ENCODE results near the gene BCAS3. TPM values are rescaled to one million over a fixed set of nuclear protein-coding genes. Genes with fewer than 3 reads are reported as not detected.
"Not testable (repeated sequence)": the region's sequence is repeated elsewhere in the genome, so short reads cannot be mapped to it uniquely, and the experiment has no call there.

BCAS3 gene
- total RNA-seq, 1 donor from 2014 or later = 39.6 TPM

- no peak for DNase-seq (ENCODE audit: low read depth)
Measured at GRCh38 chr17:61225178-61225882, 547.7 kb downstream of the BCAS3 start.

GRCh38 chr17:61227866-61228265 is 550.2 kb downstream of the BCAS3 start:
- no peak for DNase-seq (ENCODE audit: low read depth)

- no peak for DNase-seq (ENCODE audit: low read depth)
Measured at GRCh38 chr17:61230461-61230860, 552.8 kb downstream of the BCAS3 start.

GRCh38 chr17:61230972-61231820 is 553.5 kb downstream of the BCAS3 start:
- no peak for DNase-seq (ENCODE audit: low read depth)

- DNase-seq (ENCODE audit: low read depth) = no peak
Measured at GRCh38 chr17:61232871-61233270, 555.2 kb downstream of the BCAS3 start.

- no peak for DNase-seq (ENCODE audit: low read depth)
Measured at GRCh38 chr17:61233991-61234750, 556.5 kb downstream of the BCAS3 start.

- no peak for DNase-seq (ENCODE audit: low read depth)
Measured at GRCh38 chr17:61235001-61235826, 557.6 kb downstream of the BCAS3 start.

- DNase-seq (ENCODE audit: low read depth) = peak; percentile 52
Measured at GRCh38 chr17:61235827-61236197, 558.2 kb downstream of the BCAS3 start.

- no peak for DNase-seq (ENCODE audit: low read depth)
Measured at GRCh38 chr17:61237275-61237674, 559.6 kb downstream of the BCAS3 start.

GRCh38 chr17:61238455-61238933 is 560.8 kb downstream of the BCAS3 start:
- DNase-seq (ENCODE audit: low read depth) = no peak

GRCh38 chr17:61239327-61239726 is 561.7 kb downstream of the BCAS3 start:
- DNase-seq (ENCODE audit: low read depth) = no peak

GRCh38 chr17:61239953-61240352 is 562.3 kb downstream of the BCAS3 start:
- DNase-seq (ENCODE audit: low read depth) = no peak

GRCh38 chr17:61240851-61241468 is 563.3 kb downstream of the BCAS3 start:
- no peak for DNase-seq (ENCODE audit: low read depth)

- DNase-seq (ENCODE audit: low read depth) = not testable (repeated sequence)
Measured at GRCh38 chr17:61244988-61245387, 567.3 kb downstream of the BCAS3 start.

- no peak for DNase-seq (ENCODE audit: low read depth)
Measured at GRCh38 chr17:61245706-61246135, 568.1 kb downstream of the BCAS3 start.

GRCh38 chr17:61247439-61247838 is 569.8 kb downstream of the BCAS3 start:
- peak; percentile 76 for DNase-seq (ENCODE audit: low read depth)

GRCh38 chr17:61248399-61248798 is 570.7 kb downstream of the BCAS3 start:
- DNase-seq (ENCODE audit: low read depth) = peak; percentile 68

- DNase-seq (ENCODE audit: low read depth) = no peak
Measured at GRCh38 chr17:61249649-61250299, 572.1 kb downstream of the BCAS3 start.

- peak; percentile 68 for DNase-seq (ENCODE audit: low read depth)
Measured at GRCh38 chr17:61250335-61250890, 572.8 kb downstream of the BCAS3 start.
